GM08714 (cell line): ENCODE measurements around the gene LIME1.
"Not testable (repeated sequence)": the region's sequence is repeated elsewhere in the genome, so short reads cannot be mapped to it uniquely, and the experiment has no call there.

Source experiments
- H3K4me3 ChIP-seq: fragments of 200-500 bp; sonication (Bioruptor generic); 2 replicates; pipeline ENCODE4 v1.5.1; 2014; ENCODE audit warnings: mild to moderate bottlenecking, low read length, inconsistent platforms
- ZNF274 ChIP-seq: IDR thresholded peaks from 2 replicates; pipeline ENCODE4 v1.6.1; 2012; ENCODE audit warnings: mild to moderate bottlenecking, low read depth, low read length

Gene LIME1

GRCh38 chr20:63768591-63769515, 32.4 kb downstream of the LIME1 start:
- H3K4me3 ChIP-seq, result no peak overlapping the region
- no peak for TF ChIP-seq ZNF274

DNA sequence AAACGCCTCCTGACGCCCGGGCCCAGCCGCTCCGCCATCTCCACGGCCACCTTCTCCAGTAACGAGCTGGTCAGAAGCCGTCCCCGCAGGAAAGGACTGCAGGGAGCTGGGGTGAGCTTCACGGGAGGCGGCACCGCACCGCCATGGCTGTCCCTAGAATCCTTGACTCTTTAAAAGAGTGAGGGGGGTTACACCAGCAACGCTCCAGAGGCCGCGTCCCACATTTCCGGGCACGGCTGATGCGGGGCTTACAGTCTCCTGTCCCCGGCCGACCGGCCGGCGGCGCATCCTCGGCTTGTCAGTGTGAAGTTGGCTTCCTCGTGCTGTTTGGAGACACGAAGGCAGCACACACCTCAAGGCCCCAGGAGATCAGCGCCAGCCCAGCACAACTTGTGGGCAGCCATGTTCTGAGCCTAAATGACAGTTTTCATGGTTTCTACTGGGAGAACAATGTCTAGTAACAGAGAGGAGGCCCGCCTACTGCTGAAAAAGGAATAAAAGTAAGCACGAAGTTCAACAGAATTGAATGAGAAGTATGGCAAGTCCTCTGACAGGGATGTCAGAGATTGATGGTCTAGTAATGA, 33.5 kb downstream of the LIME1 start:
- TF ChIP-seq ZNF274, result no peak
- H3K4me3 ChIP-seq, result no peak overlapping the region

GRCh38 chr20:63771046-63771707, 34.7 kb downstream of the LIME1 start:
- no peak overlapping the region for H3K4me3 ChIP-seq
- no peak for TF ChIP-seq ZNF274

DNA sequence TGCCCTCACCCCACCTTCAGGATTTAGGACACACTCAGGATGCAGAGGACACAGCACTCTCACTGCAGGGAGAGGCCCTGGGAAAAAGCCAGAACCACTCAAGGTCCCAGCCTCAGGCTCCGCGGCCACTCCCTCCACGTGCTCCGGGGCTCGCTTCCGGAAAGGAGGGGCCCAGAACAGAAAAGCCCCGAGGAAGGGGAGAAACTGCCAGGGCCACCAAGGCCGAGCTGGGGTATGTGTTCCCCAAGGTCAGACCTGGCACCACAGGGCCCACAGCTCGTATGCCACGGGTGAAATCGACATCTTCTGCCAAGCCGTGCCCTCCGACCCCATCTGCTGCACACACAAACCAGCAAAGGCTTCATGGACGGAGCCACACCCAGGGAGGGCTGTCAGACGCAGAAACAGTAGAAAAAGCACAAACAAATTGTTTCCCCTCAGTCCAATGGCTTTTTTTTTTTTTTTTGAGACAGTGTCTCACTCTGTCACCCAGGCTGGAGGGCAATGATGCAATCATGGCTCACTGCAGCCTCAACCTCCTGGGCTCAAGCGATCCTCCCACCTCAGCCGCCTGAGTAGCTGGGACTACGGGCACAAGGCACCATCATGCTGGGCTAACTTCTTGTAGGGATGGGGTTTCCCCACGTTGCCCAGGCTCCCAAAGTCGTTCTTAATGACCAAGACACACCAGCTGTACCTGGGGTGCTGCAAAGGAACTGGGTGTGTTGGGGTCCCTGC, 36.5 kb downstream of the LIME1 start:
- no peak for TF ChIP-seq ZNF274
- no peak overlapping the region for H3K4me3 ChIP-seq

GRCh38 chr20:63773571-63774241, 37.2 kb downstream of the LIME1 start:
- no peak overlapping the region for H3K4me3 ChIP-seq
- no peak for TF ChIP-seq ZNF274

DNA sequence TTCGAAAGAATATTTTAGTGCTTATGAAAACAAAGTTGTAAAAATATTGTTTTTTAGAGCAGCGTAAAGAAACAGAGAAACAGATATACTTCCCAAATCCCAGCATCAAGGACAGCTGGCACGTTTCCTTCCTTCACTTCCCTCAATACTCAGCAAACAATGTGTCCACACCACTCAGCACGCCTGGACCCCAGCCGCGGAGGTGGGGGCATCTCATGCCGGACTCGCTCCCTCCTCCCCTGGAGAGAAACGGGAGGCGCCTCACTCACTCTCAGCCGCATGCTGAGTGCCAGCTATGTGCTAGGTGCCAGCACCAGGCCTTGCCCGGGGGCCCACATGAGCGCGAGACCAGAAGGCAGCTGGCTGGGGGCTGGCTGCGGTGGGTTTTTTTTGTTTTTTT, 37.8 kb downstream of the LIME1 start:
- TF ChIP-seq ZNF274, result no peak
- no peak overlapping the region for H3K4me3 ChIP-seq

- TF ChIP-seq ZNF274, result no peak
- H3K4me3 ChIP-seq, result no peak overlapping the region
Measured at GRCh38 chr20:63775096-63775978, 38.9 kb downstream of the LIME1 start.

DNA sequence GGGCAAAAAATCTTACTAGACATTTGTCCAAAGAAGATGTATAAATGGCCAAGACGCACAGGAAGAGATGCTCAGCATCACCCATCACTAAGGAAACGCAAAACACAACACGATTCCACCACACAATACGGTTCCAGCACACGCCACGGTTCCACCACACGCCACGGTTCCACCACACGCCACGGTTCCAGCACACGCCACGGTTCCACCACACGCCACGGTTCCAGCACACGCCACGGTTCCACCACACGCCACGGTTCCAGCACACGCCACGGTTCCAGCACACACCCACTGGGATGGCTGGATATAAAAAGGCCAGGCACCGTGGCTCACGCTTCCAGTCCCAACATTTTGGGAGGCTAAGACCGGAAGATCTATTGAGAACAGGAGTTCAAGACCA, 40.4 kb downstream of the LIME1 start:
- not testable (repeated sequence) for H3K4me3 ChIP-seq

- H3K4me3 ChIP-seq, result no peak overlapping the region
- TF ChIP-seq ZNF274, result no peak
Measured at GRCh38 chr20:63777614-63778013, 41.1 kb downstream of the LIME1 start.

DNA sequence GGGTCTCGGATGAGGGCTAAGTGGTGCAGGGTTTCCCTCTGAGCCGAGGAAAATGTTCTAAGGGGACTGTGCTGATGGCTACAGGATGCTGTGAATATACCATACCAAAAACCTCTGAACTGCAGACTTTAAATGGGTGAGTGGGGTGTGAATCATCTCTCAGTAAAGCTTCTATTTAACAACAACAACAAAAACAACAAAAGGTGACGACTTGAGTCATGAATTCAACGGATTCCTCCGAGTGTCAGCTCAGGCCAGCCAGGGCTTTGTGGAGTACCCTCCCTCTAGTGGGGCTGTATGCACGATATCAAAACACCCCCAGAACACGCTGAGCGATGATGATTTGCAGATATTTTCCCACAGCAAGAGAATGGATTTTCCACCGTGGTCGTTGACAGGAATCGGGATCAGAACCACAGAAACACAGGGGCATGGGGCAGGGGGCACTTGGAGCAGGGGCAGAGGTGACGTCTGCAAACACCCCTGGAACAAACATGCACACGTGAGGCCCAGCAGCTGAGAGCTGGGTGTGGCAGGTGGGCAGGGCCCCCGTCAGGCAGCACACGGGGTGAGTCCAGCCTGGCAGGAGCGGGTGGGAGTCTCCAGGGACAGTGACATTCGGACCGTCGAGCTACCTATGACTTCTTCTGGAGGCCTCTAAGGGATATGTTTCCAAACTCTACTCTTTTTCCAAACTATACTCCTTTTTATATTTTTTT, 41.7 kb downstream of the LIME1 start:
- TF ChIP-seq ZNF274, result no peak
- no peak overlapping the region for H3K4me3 ChIP-seq

DNA sequence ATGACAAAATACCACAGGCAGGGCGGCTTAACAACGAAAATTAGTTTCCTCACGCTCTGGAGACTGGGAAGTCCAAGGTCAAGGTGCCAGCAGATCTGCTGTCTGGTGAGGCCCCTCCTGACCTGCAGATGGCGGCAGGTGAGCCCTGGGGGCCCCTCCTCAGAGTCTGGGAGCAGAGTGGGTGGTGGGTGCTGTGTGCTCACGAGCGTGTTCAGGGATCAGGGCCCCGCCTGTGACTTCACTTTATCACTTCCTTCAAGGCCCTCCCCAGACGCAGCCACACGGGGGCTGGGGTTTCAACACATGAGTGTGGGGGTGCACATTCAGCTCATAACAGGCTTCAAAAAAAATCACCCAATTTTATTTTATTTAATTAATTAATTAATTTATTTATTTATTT, 42.4 kb downstream of the LIME1 start:
- H3K4me3 ChIP-seq, result no peak overlapping the region
- no peak for TF ChIP-seq ZNF274

DNA sequence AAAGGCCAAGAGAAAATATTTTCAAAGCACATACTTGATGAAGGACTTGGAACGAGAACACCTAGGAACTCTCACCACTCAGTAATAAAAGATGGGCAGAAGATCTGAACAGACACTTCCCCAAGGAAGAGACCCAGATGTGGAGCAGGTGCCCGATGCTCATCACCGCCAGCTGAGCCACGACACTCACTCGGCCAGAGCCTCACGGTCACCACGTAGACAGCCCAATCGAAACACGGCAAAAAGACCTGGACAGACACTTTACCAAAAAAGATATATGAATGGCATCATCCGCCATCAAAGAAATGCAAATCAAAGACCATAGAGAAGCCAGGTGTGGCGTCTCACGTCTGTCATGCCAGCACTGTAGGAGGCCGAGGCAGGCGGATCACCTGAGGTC, 44.7 kb downstream of the LIME1 start:
- TF ChIP-seq ZNF274, result no peak
- H3K4me3 ChIP-seq, result no peak overlapping the region
